ENCODE results near the gene IL36G.

IL36G gene

GRCh38 chr2:112972423-112973086 lies 5.3 kb upstream of the IL36G start:
- no peak for DNase-seq (ENCODE audit: low spot score)

GRCh38 chr2:112973156-112973555 lies 4.7 kb upstream of the IL36G start:
- DNase-seq (ENCODE audit: low spot score), result no peak

GRCh38 chr2:112979731-112980130 lies 1.9 kb downstream of the IL36G start:
- DNase-seq (ENCODE audit: low spot score), result no peak

- DNase-seq (ENCODE audit: low spot score), result no peak
Observed at GRCh38 chr2:112980537-112980936, 2.7 kb downstream of the IL36G start.

GRCh38 chr2:112985090-112985489 lies 7.3 kb downstream of the IL36G start:
- no peak for DNase-seq (ENCODE audit: low spot score)

- DNase-seq (ENCODE audit: low spot score), result no peak
Observed at GRCh38 chr2:112989611-112990010, 11.8 kb downstream of the IL36G start.

- DNase-seq (ENCODE audit: low spot score), result no peak
Observed at GRCh38 chr2:112993831-112994230, 16.0 kb downstream of the IL36G start.

- DNase-seq (ENCODE audit: low spot score), result no peak
Observed at GRCh38 chr2:112994648-112995047, 16.8 kb downstream of the IL36G start.

- DNase-seq (ENCODE audit: low spot score), result no peak
Observed at GRCh38 chr2:112995346-112995920, 17.6 kb downstream of the IL36G start.

GRCh38 chr2:112996635-112997034 lies 18.8 kb downstream of the IL36G start:
- DNase-seq (ENCODE audit: low spot score), result no peak

- DNase-seq (ENCODE audit: low spot score), result no peak
Observed at GRCh38 chr2:112997151-112997550, 19.3 kb downstream of the IL36G start.

GRCh38 chr2:113000436-113000835 lies 22.6 kb downstream of the IL36G start:
- DNase-seq (ENCODE audit: low spot score), result no peak

GRCh38 chr2:113002677-113003076 lies 24.9 kb downstream of the IL36G start:
- no peak for DNase-seq (ENCODE audit: low spot score)

- no peak for DNase-seq (ENCODE audit: low spot score)
Observed at GRCh38 chr2:113005030-113005509, 27.3 kb downstream of the IL36G start, which contains the start of gene IL36A. Gene IL36A (plus strand): TSS chr2:113005459. CDS start chr2:113005872, 413 bp downstream.

- DNase-seq (ENCODE audit: low spot score), result no peak
Observed at GRCh38 chr2:113007250-113007649, 29.4 kb downstream of the IL36G start.

- no peak for DNase-seq (ENCODE audit: low spot score)
Observed at GRCh38 chr2:113009622-113010021, 31.8 kb downstream of the IL36G start.

GRCh38 chr2:113010088-113010487 lies 32.3 kb downstream of the IL36G start:
- peak; percentile 42 for DNase-seq (ENCODE audit: low spot score)

GRCh38 chr2:113011108-113011507 lies 33.3 kb downstream of the IL36G start:
- DNase-seq (ENCODE audit: low spot score), result no peak

GRCh38 chr2:113012436-113013335 lies 34.9 kb downstream of the IL36G start:
- DNase-seq (ENCODE audit: low spot score), result no peak

- DNase-seq (ENCODE audit: low spot score), result no peak
Observed at GRCh38 chr2:113013336-113013661, 35.5 kb downstream of the IL36G start.

GRCh38 chr2:113014067-113014466 lies 36.3 kb downstream of the IL36G start:
- no peak for DNase-seq (ENCODE audit: low spot score)

- DNase-seq (ENCODE audit: low spot score), result no peak
Observed at GRCh38 chr2:113015042-113015441, 37.2 kb downstream of the IL36G start.

- DNase-seq (ENCODE audit: low spot score), result no peak
Observed at GRCh38 chr2:113015655-113016054, 37.8 kb downstream of the IL36G start.
